OCI-LY3 (cell line): ENCODE data around the gene DNM1.
A peak's percentile ranks its signal among the peaks of the same experiment; 100 is the strongest.

Experiments
- H2AFZ ChIP-seq: fragments of 200-600, 300-600 bp; shearing (Covaris generic); 2 replicates; pipeline ENCODE4 v1.6.0; 2014; ENCODE audit warnings: antibody characterized with exemption, low read depth, low read length
- H3K27ac ChIP-seq: fragments of 200-600, 300-600 bp; sonication (generic); 2 replicates; pipeline ENCODE4 v1.5.1; 2014; ENCODE audit warnings: mild to moderate bottlenecking, low read length, moderate library complexity, mixed read lengths
- H3K27me3 ChIP-seq: fragments of 200-600, 300-600 bp; sonication (generic); 2 replicates; pipeline ENCODE4 v1.6.1; 2014; ENCODE audit warnings: low read depth, low read length, mixed read lengths
- H3K36me3 ChIP-seq: fragments of 200-600, 300-600 bp; sonication (generic); replicated peaks from 2 replicates; pipeline ENCODE3; 2014; ENCODE audit warnings: low read depth, low read length, mixed read lengths
- H3K4me1 ChIP-seq: fragments of 300-600, 200-600 bp; sonication (generic); 2 replicates; pipeline ENCODE4 v1.6.1; 2014; ENCODE audit warnings: low read length, mixed read lengths
- H3K4me2 ChIP-seq: fragments of 200-600, 300-600 bp; sonication (generic); 2 replicates; pipeline ENCODE4 v1.6.1; 2014; ENCODE audit warnings: low read length, mixed read lengths
- H3K4me3 ChIP-seq: fragments of 300-600, 200-600 bp; sonication (generic); 2 replicates; pipeline ENCODE4 v1.5.1; 2014; ENCODE audit warnings: antibody characterized with exemption, mild to moderate bottlenecking, low read length, moderate library complexity
- H3K79me2 ChIP-seq: fragments of 300-600, 200-600 bp; shearing (Covaris generic); 2 replicates; pipeline ENCODE4 v1.6.1; 2014; ENCODE audit warnings: mild to moderate bottlenecking, low read length, mixed read lengths
- H3K9ac ChIP-seq: fragments of 300-600, 200-600 bp; shearing (Covaris generic); 2 replicates; pipeline ENCODE4 v1.6.0; 2014; ENCODE audit warnings: mild to moderate bottlenecking, low read length, moderate library complexity
- H3K9me3 ChIP-seq: fragments of 200-600, 300-600 bp; shearing (Covaris generic); 2 replicates; pipeline ENCODE4 v1.6.1; 2014; ENCODE audit warnings: low read length, mixed read lengths; ENCODE audit not compliant: insufficient read depth
- H4K20me1 ChIP-seq: fragments of 200-600, 300-600 bp; sonication (generic); 2 replicates; pipeline ENCODE4 v1.6.1; 2016; ENCODE audit warnings: low read length, mixed read lengths; ENCODE audit not compliant: insufficient read depth
- EZH2phosphoT487 ChIP-seq: fragments of 200-600 bp; shearing (Covaris generic); IDR thresholded peaks from 2 replicates; pipeline ENCODE4 v1.6.1; 2018; ENCODE audit warnings: antibody characterized with exemption, mixed run types, low read depth
- TF ChIP-seq, protein P1 (sequence below): fragments of 200-600, 300-600 bp; sonication (generic); IDR thresholded peaks from 2 replicates; pipeline ENCODE4 v1.5.1; 2014; ENCODE audit warnings: antibody characterized with exemption, low read length, low read depth

Gene DNM1

DNA sequence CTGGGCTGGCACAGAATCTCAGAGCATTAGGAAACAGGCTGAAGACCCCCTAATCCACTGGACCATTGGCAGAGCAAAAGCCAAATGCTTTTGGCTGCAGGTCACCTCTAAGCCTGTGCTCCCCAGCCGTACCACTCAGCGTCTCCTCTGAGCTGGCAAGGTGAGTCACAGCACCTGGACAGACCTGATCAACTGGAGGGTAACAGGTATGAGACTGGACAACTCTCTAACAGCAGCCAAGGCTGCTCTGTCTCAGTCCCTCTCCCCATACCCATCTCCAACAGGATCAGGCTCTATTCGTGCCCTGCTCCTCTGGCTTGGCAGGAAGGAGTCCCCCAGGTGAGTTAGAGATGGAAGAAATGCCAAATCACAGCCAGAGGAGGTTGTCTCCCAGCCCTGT, 67.9 kb downstream of the DNM1 start:
- no peaks in the 10 kb centered on the region for H3K36me3 ChIP-seq
- no peak overlapping the region for H3K4me3 ChIP-seq
- no peak overlapping the region for H3K27ac ChIP-seq
- H3K4me1 ChIP-seq, result peaks cover 7% of the 10 kb centered on the region
- no peak overlapping the region for H2AFZ ChIP-seq
- H3K9me3 ChIP-seq, result no peaks in the 10 kb centered on the region
- H4K20me1 ChIP-seq, result no peaks in the 10 kb centered on the region
- no peaks in the 10 kb centered on the region for H3K27me3 ChIP-seq
- TF ChIP-seq, protein P1, sequence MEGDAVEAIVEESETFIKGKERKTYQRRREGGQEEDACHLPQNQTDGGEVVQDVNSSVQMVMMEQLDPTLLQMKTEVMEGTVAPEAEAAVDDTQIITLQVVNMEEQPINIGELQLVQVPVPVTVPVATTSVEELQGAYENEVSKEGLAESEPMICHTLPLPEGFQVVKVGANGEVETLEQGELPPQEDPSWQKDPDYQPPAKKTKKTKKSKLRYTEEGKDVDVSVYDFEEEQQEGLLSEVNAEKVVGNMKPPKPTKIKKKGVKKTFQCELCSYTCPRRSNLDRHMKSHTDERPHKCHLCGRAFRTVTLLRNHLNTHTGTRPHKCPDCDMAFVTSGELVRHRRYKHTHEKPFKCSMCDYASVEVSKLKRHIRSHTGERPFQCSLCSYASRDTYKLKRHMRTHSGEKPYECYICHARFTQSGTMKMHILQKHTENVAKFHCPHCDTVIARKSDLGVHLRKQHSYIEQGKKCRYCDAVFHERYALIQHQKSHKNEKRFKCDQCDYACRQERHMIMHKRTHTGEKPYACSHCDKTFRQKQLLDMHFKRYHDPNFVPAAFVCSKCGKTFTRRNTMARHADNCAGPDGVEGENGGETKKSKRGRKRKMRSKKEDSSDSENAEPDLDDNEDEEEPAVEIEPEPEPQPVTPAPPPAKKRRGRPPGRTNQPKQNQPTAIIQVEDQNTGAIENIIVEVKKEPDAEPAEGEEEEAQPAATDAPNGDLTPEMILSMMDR, result no peak
- TF ChIP-seq EZH2phosphoT487, result no peak
- H3K4me2 ChIP-seq, result no peak overlapping the region
- H3K9ac ChIP-seq, result no peak overlapping the region
- H3K79me2 ChIP-seq, result peaks cover 10% of the 10 kb centered on the region

DNA sequence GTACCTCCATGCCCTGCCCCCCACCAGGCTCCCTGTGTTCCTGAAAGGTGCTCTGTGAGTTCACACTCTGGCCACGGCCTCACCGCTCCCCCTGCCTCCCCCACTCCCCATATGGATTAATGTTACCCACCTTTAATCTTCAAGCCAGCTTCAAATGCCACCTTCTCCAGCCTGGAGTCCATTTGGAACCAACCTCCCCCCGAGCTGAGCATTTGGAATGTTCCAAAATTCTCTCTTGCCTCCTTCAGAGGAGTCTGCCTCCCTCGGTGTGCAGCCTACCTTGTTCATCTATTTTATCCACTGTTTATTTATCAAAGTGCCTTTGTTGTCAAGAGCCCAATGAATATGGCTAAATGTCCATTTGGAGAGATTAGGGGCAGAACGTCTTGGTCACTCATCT, 68.3 kb downstream of the DNM1 start:
- Histone ChIP-seq H3K9ac (no peak overlapping the region), H3K4me2 (no peak overlapping the region), H3K27me3 (no peaks in the 10 kb centered on the region), H2AFZ (no peak overlapping the region), H4K20me1 (no peaks in the 10 kb centered on the region), H3K27ac (no peak overlapping the region), H3K79me2 (peaks cover 13% of the 10 kb centered on the region), H3K4me1 (peaks cover 7% of the 10 kb centered on the region), H3K9me3 (no peaks in the 10 kb centered on the region), H3K4me3 (no peak overlapping the region), H3K36me3 (no peaks in the 10 kb centered on the region)
- TF ChIP-seq, protein P1, result no peak
- TF ChIP-seq EZH2phosphoT487, result no peak

DNA sequence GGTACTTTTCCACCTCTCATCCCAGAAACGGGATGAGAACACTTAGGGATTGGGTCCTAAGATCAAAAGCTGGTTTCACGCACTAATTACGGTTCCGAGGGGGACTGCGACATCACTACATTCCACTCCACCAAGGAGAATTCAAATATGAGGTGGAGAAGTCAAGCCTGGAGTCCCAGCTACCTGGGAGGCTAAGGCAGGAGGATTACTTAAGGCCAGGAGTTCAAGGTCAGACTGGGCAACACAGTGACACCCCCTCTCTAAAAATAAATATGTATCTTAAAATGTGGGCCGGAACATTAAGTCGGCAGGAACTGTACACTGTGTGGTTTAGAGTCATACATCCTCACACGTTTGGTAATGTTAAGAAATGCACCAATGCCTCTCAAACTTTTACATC, 71.1 kb downstream of the DNM1 start:
- H3K9ac ChIP-seq, result no peak overlapping the region
- H3K4me2 ChIP-seq, result no peak overlapping the region
- H3K36me3 ChIP-seq, result no peaks in the 10 kb centered on the region
- no peaks in the 10 kb centered on the region for H3K27me3 ChIP-seq
- H4K20me1 ChIP-seq, result no peaks in the 10 kb centered on the region
- H3K4me1 ChIP-seq, result peaks cover 11% of the 10 kb centered on the region
- no peak overlapping the region for H3K4me3 ChIP-seq
- TF ChIP-seq, protein P1, result no peak
- no peak for TF ChIP-seq EZH2phosphoT487
- no peak overlapping the region for H3K27ac ChIP-seq
- H3K79me2 ChIP-seq, result peaks cover 13% of the 10 kb centered on the region
- H3K9me3 ChIP-seq, result no peaks in the 10 kb centered on the region
- H2AFZ ChIP-seq, result no peak overlapping the region

DNA sequence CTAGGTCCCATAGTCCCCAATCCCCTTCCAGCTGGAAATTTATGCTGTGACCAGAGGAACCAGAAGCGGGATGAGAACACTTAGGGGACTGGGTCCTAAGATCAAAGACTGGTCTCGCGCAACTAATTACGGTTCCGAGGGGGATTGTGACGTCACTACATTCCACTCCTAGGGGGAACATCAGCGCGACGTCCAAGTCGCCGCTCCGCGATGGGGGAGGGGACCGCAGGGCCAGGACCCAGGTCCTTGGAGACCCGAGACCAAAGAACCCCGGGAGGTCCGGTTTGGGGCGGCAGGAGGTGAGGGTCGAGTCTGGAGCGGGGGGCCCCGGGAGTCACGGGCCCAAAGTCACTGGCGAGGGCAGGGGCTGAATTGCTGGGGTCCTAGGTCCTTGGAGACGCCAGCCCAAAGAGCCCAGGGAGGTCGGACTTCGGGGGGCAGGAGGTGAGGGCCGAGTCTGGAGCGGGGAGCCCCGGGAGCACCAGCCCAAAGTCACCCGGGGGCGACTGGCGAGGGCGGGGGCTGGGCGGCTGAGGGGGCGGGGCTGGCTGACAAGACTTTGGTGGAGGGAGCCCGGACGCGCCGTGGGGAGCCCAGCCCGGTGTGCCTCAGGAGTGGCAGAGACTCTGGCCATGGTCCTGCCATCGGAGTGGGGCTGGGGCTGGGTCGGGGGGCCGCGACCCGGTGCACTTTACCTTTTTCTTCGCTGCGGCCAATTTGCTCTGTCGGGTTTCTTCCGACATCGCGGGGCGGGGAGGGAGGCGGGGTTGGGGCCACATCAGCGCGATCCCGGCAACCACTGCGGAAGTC, 72.2 kb downstream of the DNM1 start, which contains the start of gene GOLGA2:
Gene GOLGA2, minus strand, starts transcription at position 810 of the 810 bp plus-strand sequence. Its CDS starts 31 bp downstream, at position 779.
- Histone ChIP-seq H4K20me1 (no peaks in the 10 kb centered on the region), H3K27me3 (no peaks in the 10 kb centered on the region), H2AFZ (0 out of 2 replicates have a peak within 1 kb of the TSS, but pooled peaks have one; percentile 50), H3K79me2 (peaks cover 13% of the 10 kb centered on the region), H3K4me1 (peaks cover 11% of the 10 kb centered on the region), H3K4me2 (peak within 1 kb of the TSS; percentile 99), H3K36me3 (no peaks in the 10 kb centered on the region), H3K9me3 (no peaks in the 10 kb centered on the region), H3K4me3 (peak within 1 kb of the TSS; percentile 98), H3K27ac (peak within 1 kb of the TSS; percentile 29; the same call in 1 of the 2 replicates), H3K9ac (peak within 1 kb of the TSS; percentile 93)
- TF ChIP-seq, protein P1, result no peak
- no peak for TF ChIP-seq EZH2phosphoT487
